GM12864 (cell line): ENCODE measurements around the gene ZNF182.
"Not testable (repeated sequence)": the region's sequence is repeated elsewhere in the genome, so short reads cannot be mapped to it uniquely, and the experiment has no call there.

Source experiments
- DNase-seq: peaks from one replicate; pipeline ENCODE4 v3.0.0-alpha.2; 2011; ENCODE audit warnings: low read depth
- H3K4me3 ChIP-seq: 2 replicates; pipeline ENCODE4 v1.5.1; 2011; ENCODE audit warnings: mild to moderate bottlenecking, low read depth, low read length, control low read depth
- CTCF ChIP-seq: IDR thresholded peaks from 2 replicates; pipeline ENCODE4 v1.5.1; 2011; ENCODE audit warnings: low read depth, mild to moderate bottlenecking, moderate library complexity, low read length, control low read depth, inconsistent platforms; ENCODE audit errors: missing control alignments

ZNF182 gene

GRCh38 chrX:48003758-48004457, at the start of gene ZNF182:
Gene ZNF182, minus strand, starts transcription at chrX:48003989. Its CDS starts 1,380 bp downstream, at chrX:48002609.
- peak; percentile 74 for DNase-seq
- peak within 1 kb of the TSS; percentile 72 for H3K4me3 ChIP-seq
- TF ChIP-seq CTCF, result no peak

- H3K4me3 ChIP-seq, result no peak overlapping the region
- TF ChIP-seq CTCF, result no peak
- no peak for DNase-seq
Measured at GRCh38 chrX:48046846-48047245, 43.1 kb upstream of the ZNF182 start.

GRCh38 chrX:48045410-48046311, 41.9 kb upstream of the ZNF182 start:
- H3K4me3 ChIP-seq, result no peak overlapping the region
- DNase-seq, result no peak
- TF ChIP-seq CTCF, result no peak

- TF ChIP-seq CTCF, result no peak
- H3K4me3 ChIP-seq, result no peak overlapping the region
- DNase-seq, result no peak
Measured at GRCh38 chrX:48043056-48043455, 39.3 kb upstream of the ZNF182 start.

- DNase-seq, result no peak
- no peak for TF ChIP-seq CTCF
Measured at GRCh38 chrX:48035891-48036290, 32.1 kb upstream of the ZNF182 start.

GRCh38 chrX:48030641-48031173, 26.9 kb upstream of the ZNF182 start:
- not testable (repeated sequence) for H3K4me3 ChIP-seq, DNase-seq

More at GRCh38 chrX:48035891-48036290, 32.1 kb upstream of the ZNF182 start:
- H3K4me3 ChIP-seq, result no peak overlapping the region

GRCh38 chrX:48030237-48030636, 26.4 kb upstream of the ZNF182 start:
- DNase-seq, result no peak
- H3K4me3 ChIP-seq, result no peak overlapping the region
- TF ChIP-seq CTCF, result no peak
